GM18909 (cell line): ENCODE data around the gene SLC7A8.

Experiments
- ATAC-seq: cut with Tn5 transposase; IDR thresholded peaks from one replicate; pipeline ENCODE4 v1.9.1; 2021; ENCODE audit warnings: mild to moderate bottlenecking; ENCODE audit not compliant: unreplicated experiment, poor library complexity

SLC7A8 gene

DNA sequence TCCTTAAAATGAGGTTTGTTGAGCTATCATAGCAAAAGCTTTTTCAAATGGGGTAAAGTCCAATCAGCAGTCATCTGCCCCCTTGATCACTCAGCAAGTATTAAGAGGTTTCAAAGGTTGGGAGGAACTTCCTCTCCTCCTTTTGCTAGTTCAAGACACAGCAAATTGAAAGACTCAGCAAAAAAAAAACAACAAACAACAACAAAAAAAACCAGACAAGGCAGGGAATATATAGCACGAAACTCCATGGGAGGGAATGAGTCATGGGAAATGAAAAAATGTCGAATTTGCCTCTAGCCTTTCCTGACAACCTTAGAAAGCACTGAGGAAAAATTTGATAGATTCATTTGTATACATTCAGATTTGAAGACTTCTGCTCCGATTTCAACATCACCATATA is 1.6 kb upstream of the SLC7A8 start:
- no peak for ATAC-seq

DNA sequence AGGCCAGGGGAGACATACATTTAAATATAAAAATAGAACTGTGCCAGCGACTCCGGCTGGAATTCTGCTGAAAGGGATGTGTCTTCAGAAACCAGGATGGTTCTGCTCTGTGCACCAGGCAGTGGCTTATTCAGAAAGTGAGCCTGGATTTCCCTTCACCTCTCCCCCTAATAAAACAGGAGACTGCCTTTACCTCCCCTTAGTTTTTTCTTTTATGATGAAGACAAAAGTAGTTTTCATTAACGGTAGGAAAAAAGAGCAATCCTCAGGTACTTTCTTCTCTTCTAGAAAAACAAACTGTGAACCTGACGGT is 346 bp downstream of the SLC7A8 start:
- ATAC-seq: no peak

DNA sequence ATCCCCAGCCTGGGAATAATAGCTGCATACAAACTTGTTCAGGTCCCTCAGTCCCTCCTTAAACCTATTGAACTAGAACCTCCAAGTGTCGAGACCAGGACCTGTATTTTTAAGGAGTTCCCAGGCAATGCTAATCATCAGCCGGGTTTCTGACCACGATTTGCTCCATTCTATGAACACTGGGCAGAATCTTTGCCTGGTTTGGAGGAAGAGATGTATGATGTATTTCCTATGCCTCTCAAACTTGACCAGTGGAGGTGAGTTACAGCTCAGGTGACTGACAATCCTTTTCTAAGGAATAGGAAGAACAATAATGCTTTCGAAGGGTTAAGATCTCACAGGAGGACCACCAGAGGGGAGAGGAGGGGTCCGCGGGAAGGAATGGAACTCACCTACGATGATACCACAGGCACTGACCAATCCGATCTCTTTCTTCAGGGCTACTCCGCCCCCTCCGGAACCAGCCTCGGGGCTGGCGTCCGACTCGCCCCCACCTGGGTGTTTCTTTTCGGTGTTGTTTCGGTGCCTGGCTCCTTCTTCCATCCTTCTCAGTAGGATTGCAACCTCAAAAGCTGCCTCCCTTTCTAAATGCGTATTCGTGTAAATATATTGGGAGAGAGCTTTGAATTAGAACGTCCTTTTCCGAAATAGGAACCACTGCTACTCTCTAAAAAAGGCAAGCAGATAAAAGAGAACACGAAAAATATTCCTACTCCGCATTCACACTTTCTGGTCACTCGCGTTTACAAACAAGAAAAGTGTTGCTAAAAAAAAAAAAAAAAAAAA is 895 bp downstream of the SLC7A8 start:
- no peak for ATAC-seq

DNA sequence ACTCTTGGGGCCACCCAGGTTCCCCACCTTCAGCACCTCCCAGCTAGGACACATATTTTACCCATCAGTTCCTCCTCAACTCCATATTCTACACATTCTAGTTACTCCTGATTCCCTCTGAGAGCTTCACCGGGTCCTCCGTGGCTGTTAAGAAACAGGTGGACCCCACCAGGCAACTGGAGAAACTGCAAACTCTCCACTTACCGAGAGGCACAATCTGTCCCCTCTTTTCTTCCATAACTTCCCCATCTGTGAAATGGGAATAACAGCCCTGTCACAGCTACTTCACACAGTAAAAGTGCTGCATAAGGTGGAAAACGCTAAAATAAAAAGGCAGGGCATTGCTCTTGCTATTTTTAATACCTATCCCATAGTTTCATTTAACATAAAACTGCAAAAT is 1.5 kb downstream of the SLC7A8 start:
- ATAC-seq: no peak

DNA sequence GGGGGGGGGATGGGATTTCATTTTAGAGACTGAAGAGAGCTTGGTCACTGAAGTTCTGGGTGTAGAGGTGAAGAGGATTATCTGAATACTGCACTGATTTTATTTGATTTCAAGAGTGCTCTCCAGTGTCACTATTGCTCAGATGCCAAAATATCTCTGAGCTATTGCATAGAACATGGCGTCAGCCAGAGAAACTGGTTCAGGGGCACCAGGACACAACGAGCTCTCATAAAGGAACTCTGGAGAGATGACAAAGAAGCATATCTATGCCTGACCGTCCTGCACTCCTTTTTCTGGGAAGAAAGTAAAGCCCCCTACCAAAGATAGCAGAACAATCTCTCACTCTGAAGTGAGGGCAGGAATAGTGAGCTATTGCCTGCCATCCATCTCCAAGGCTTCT is 2.0 kb downstream of the SLC7A8 start:
- ATAC-seq: no peak

DNA sequence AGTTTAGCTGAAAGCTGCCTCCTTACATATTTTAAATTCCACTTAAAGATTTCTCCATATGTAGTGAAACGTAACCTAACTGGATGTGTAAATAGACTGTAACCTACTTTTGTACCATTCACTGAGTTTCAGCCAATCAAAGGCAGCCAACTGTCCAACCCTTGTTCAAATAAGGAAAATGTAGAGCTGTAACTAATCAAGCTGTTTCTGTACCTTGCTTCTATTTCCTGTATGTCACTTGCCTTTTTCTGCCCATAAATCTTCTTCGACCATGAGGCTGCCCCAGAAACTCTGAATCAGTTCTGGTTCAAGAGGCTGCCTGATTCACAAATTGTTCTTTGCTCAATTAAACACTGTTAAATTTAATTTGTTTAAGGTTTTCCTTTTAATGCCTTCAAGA is 6.3 kb downstream of the SLC7A8 start:
- no peak for ATAC-seq

DNA sequence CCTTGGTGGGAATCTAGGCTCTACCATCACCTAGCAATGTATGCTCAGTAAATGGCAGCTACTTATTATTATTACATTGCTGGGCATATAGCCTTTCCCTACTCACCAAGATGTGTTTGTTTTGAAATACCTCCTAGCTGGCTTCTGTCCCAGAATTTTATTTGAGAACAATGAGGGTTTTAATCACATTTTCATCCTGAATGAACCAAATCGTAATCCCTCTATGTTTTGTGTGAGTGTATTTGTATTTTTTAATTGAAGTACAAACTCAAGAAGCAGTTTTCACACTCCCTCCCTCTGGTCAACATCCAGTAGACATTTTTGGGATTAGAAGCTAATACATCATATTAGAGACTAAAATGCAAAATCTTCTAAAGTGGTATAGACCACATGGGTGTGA is 7.6 kb downstream of the SLC7A8 start:
- no peak for ATAC-seq

DNA sequence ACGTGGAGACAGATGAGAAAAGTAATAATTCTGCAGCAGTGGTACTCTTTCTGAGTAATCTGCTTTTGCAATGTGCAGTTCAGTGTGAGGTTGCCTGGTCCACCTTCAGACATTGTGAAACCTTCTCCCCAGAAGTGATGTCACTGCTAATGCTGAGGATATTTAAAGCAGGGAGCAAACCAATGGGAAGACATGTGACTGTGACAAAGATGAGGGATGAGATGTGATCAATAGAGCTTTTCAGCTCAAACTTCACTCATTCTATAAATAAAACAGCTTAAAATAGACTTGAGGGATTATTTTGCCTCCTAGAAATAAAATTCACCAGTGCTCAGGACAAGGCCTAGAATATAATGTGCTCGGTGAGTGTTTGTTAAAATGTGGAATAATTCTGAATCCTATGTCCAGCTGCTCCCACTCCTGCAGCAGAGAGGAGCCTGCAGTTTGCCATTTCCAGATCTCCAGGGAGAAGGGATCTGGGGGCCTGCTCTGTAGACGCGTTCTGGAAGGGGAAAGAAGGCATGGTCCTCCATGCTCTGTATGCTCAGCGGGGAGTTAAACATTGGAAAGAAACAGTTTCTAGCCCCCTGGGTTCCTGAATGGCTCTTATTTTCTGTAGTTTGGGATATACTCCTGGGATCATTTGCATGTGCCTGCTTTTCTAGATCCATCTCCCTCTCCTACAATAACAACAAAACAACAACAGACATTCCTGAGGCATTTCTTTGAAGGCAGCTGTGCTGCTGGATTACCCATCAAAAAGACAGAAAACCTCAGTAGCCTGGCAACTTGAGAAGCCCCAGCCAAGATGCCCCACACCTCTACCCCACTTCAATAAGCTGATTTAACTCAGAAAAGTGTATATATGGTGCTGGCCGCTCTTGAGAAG is 8.9 kb downstream of the SLC7A8 start:
- ATAC-seq: no peak

DNA sequence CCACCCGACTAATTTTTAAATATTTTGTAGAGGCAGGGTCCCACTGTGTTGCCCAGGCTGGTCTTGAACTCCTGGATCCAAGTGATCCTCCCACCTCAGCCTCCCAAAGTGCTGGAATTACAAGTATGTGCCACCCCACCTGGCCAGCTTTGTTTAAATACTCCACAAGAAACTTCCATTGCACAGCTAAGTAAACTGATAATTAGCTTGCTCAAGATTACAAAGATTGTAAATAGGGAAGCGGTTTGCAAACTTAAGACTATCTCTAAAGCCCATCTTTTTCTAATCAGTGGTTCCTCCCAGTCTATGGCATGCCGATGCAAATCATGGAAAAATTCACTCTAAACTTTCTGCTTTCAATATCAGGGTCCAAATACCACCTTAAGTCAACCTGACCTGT is 9.7 kb downstream of the SLC7A8 start:
- no peak for ATAC-seq

DNA sequence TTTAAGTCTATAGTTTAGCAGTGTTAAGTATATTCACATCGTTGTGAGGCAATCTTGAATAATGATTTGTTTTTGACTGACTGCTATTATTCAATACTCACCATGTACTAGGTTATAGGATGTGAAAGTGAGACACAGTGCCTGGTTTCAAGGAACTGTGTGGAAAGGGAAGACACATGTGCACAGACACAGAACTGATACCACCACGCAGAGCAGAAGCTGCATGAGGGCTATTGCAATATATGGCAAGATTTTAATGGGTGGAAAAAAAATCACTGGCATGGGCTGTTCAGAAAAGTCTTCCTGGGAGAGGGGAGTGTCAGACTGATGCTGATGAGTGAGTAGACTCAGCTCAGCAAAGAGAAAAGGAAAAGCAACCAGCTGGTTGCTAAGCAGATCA is 10.4 kb downstream of the SLC7A8 start:
- no peak for ATAC-seq

DNA sequence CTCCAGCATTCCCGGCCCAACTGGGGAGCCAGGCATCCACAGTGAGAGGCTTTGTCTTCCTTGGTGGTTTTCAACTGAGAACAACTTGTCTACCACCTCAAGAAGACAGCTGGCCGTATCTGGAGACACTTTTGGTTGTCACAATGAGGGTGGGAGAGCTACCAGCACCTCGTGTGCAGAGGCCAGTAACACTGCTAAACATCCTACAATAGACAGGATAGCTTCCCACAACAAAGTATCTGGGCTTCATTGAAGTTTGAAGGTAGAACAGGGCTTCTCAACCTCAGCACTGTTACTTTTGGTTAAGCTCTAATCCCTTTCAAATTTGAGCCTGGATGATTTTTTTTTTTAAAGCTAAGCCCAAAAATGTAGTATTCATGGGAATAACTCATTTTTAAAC is 10.9 kb downstream of the SLC7A8 start:
- no peak for ATAC-seq

DNA sequence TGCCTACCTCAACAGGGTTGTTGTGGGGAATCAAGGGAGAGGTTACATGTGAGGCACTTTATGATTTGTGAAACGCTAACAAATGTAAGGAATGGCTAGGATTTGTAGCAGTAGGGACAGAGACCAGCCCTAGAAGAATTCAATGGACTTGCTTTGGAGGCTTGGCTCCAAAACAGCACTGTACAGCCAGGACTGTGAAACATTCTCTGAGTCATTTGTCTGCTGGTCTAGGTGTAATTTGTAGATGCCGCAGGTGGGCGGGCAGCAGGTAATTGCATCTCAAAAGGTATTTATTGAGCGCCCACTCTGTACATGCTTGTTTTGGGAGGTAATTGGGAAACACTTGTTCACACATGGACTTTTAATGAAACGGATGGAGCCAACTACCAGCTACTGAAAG is 11.4 kb downstream of the SLC7A8 start:
- no peak for ATAC-seq

DNA sequence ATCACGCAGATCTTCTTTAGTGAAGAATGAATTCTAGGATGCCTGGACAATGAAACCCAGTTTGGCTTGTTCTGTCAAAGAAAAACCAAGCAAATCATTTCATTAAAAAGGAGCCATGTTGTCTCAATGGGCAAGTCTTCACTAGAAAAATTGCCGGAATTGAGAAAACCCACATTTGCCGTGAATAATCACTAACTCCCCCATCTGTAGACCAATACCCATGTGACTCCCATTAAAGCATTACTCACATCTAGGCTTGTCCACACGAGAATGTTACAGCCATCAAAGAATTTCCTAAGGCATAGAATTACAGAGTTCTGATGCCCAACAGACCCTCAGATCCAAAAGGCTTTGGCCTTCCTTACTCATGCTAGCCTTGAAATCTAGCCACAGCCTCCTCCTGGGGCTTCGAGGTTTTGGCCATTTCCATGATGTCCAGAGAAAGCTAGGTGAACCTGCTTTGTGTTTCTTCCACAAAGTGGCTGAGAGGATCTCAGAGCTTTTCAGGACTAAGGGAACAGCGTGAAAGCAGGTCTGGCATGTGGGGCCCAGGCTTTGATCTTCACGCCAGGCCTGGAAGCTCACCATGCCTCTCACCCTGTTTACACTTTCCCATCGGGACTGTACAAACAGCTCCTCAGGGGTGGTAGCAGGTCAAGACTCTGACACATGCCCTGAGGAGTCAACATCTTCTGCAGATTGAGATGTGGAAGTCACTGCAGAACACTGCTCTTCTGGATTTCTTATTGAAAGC is 12.1 kb downstream of the SLC7A8 start:
- no peak for ATAC-seq

DNA sequence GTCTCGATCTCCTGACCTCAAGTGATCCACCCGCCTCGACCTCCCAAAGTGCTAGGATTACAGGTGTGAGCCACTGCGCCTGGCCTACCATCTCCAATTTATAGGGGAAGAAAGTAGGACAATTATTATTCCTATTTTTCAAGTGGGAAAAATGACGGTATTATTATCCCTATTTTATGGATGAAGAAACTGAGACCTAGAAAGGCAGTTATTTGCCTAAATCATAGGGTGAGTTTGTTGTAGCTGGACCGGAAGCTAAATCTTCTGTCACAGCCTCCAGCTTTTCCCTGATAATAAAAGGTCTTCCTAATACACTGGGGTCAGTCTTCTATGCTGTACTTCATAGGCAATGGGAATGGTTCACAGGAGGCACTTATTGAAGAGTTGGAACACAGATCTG is 13.8 kb downstream of the SLC7A8 start:
- no peak for ATAC-seq

DNA sequence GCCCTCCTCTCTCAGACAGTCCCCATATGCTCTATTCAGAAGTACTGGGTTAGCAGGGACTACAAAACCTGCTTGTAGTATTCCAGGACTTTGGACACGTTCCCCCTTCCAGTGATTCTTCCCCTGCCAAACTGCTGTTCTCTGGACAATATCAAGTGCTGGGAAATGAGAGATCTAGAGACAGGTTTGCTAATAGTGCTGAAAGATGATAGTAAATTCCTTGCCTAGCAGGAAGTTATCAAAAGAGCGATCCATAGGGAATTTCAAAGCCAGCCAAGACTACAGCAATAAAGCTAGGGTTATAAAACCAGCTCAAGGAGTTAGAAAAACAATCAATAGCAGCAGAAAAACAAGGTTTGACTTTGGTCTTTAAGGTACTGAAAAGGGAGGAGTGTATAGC is 15.2 kb downstream of the SLC7A8 start:
- ATAC-seq: no peak

DNA sequence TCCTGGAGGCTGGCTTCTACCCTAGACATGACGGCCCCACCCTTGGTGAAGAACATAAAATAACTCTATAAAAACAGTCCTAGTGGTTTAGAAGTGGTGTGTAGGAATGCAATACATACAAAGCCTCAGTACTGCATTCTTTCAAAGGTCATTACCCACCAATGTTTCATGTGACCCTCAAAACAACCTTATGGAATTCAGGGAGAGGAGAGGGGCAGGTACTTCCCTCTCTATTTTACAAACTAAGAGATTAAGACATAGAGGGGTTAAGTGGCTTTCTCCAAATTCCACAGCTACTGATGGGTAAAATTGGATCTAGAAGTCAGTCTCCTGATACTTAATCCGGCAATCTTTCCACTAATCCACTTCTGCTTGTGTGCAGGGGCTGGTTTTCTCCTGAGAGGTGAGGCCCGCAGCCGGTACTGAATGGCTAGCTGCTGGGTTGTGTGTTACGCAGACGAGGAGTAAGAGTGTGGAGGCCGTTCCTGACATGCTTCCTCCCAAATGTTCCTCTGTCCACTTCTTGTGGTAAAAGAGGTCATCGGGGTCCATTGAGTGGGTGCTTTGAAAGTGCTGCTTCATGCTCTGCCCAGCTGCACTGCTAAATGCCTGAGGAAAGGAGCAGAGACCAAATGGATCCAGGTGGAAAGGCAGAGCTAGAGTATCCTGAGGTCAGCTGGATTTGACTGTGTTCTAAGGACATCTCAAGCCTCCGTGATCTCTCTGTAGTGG is 16.2 kb downstream of the SLC7A8 start:
- ATAC-seq: no peak

DNA sequence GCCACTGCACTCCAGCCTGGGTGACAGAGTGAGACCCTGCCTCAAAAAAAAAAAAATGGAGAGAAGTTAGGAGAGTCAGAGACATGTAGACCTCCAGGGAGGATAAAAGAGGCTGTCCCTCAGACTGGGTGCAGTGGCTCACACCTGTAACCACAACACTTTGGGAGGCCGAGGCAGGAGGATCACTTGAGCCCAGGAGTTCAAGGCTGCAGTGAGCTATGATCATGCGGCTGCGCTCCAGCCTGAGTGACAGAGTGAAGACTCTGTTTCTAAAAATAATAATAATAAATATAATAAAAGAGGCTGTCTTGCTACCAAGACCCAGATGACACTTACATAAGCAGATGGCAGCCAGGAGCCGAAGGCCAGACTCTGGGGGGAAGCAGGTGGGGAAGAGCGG is 18.5 kb downstream of the SLC7A8 start:
- ATAC-seq: no peak

DNA sequence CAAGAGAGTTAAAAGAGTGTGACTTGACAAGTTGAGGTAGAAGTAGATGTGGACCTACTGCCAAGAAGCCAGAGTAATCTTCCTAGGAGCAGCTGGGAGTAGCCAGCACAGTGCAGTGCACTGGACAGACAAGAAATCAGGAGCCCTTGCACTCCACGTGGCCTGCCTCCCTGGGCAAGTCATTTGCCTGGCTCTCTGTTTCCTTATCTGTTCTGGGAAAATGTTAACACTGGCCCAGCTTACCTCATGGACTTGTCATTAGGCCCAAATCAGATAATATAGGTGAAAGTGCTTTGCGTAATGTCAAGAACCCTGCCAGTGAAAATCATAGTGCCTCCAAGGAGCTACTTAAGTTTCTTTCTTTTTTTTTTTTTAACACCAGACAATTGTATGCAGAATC is 19.2 kb downstream of the SLC7A8 start:
- ATAC-seq: no peak

DNA sequence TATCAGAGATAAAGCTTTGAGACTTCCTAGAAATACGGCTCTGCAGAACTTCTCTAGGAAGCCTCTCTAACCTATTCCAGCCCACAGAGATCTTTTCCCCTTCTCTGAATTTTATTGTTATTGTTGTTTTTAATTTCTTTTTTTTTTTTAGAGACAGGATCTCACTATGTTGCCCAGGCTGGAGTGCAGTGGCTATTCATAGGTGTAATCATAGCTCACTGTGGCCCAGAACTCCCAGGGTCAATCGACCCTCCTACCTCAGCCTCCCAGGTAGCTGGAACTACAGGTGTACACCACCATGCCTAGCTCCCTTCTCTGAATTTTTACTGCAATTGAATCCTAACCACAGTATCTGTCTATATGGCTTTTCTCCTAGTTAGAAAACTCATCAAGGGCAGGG is 19.6 kb downstream of the SLC7A8 start:
- no peak for ATAC-seq

DNA sequence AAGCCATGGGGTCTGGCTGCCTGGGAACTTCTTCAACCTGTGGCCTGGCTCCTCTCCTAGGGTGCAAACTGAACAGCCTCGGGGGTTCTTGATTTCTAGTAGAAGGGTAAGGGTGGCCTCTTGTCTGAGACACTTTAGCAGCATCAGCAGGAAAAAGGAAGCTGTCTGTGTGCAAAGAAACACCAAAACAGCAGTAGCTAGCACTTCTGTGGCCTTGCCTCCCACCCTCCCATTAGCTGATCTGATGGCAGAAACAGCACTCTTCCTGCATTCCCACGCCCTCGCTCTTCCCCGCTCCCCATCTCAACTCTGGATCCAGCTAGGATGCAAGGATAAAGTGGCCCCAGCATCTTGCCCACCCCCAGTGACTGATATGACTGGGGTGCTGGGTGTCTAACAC is 20.7 kb downstream of the SLC7A8 start:
- no peak for ATAC-seq

DNA sequence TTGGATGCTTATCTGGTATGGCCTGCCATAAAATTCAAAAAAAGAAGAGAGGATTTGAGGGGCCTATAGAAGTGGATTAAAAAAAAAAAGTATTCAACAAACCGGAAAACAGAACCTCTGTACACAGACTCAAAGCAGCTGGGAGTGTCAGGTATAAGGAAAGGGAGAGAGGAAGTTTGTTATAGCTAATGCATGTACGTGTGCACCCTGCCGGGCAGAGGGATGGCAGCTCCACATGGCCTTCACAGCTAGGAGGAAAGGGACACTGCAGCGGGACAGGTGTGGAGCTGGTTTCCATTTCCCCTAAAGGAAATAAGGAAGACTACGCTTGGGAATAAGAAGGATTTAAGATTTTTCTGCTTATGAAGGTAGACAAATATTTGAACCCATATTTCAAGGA is 21.5 kb downstream of the SLC7A8 start:
- ATAC-seq: no peak
